Stimulated activated CD8-positive, alpha-beta memory T cell treated with anti-CD3 and anti-CD28 coated beads, Interleukin-15, amount 100 ng/mL, for 4 hours (primary cell): ENCODE results near the gene MAP2K3.

Experiments
- DNase-seq, 2 donors: peaks; one replicate each; pipeline ENCODE4 v3.0.0-alpha.2; 2020; ENCODE audit warnings: low read depth in 2 of 2

The MAP2K3 gene

GRCh38 chr17:21284319-21285163, at the start of gene MAP2K3:
TSS of gene MAP2K3 (plus strand) at chr17:21284711. CDS start at chr17:21284921, 210 bp downstream.
- peak; percentile 95 to 96 for DNase-seq

- no peak for DNase-seq
Observed at GRCh38 chr17:21235921-21236320, 48.6 kb upstream of the MAP2K3 start.

- DNase-seq, result no peak
Observed at GRCh38 chr17:21239680-21240368, 44.7 kb upstream of the MAP2K3 start.

- DNase-seq, result no peak
Observed at GRCh38 chr17:21240369-21241055, 44.0 kb upstream of the MAP2K3 start.

- no peak for DNase-seq
Observed at GRCh38 chr17:21241564-21241963, 42.9 kb upstream of the MAP2K3 start.

GRCh38 chr17:21242026-21242697, 42.3 kb upstream of the MAP2K3 start:
- DNase-seq, result no peak

- no peak for DNase-seq
Observed at GRCh38 chr17:21242780-21243515, 41.6 kb upstream of the MAP2K3 start.

GRCh38 chr17:21243516-21244303, 40.8 kb upstream of the MAP2K3 start:
- no peak for DNase-seq

GRCh38 chr17:21245639-21246084, 38.8 kb upstream of the MAP2K3 start:
- DNase-seq, result no peak

- DNase-seq, result no peak
Observed at GRCh38 chr17:21246698-21247097, 37.8 kb upstream of the MAP2K3 start.

- DNase-seq, result no peak
Observed at GRCh38 chr17:21247552-21248258, 36.8 kb upstream of the MAP2K3 start.

GRCh38 chr17:21248500-21248899, 36.0 kb upstream of the MAP2K3 start:
- DNase-seq, result no peak

GRCh38 chr17:21249086-21249795, 35.3 kb upstream of the MAP2K3 start:
- no peak for DNase-seq

GRCh38 chr17:21249920-21250703, 34.4 kb upstream of the MAP2K3 start:
- DNase-seq, result no peak

GRCh38 chr17:21250854-21251253, 33.7 kb upstream of the MAP2K3 start:
- DNase-seq, result no peak

- DNase-seq, result no peak
Observed at GRCh38 chr17:21251337-21252010, 33.0 kb upstream of the MAP2K3 start.

- DNase-seq, result no peak
Observed at GRCh38 chr17:21252289-21252795, 32.2 kb upstream of the MAP2K3 start.
